ENCODE results near the gene PTDSS2.
A peak's percentile ranks its signal among the peaks of the same experiment; 100 is the strongest.

GRCh38 chr11:415640-416041 lies 34.4 kb upstream of the PTDSS2 start:
- TF ChIP-seq CTCF (IDR thresholded peaks at IDR 0.05; ENCODE audit: low read depth, low read length, poor library complexity, severe bottlenecking), result peak; percentile 31
- TF ChIP-seq EZH2phosphoT487 (IDR thresholded peaks at IDR 0.05; ENCODE audit: borderline replicate concordance, low read length), result no peak

Measured in DOHH2 (cell line).